ENCODE results near the gene KATNAL2.
A peak's percentile ranks its signal among the peaks of the same experiment; 100 is the strongest.
"Not testable (repeated sequence)": the region's sequence is repeated elsewhere in the genome, so short reads cannot be mapped to it uniquely, and the experiment has no call there.

KATNAL2 gene

GRCh38 chr18:46939337-46939963, 22.0 kb downstream of the KATNAL2 start:
- DNase-seq: no peak

- DNase-seq: no peak
These were observed 22.7 kb downstream of the KATNAL2 start for GRCh38 chr18:46939998-46940571.

GRCh38 chr18:46942646-46943045, 25.2 kb downstream of the KATNAL2 start:
- no peak for DNase-seq

GRCh38 chr18:46946656-46947282, 29.4 kb downstream of the KATNAL2 start:
- peak; percentile 89 for DNase-seq

- peak; percentile 58 for DNase-seq
These were observed 32.8 kb downstream of the KATNAL2 start for GRCh38 chr18:46950064-46950656.

- no peak for DNase-seq
These were observed 35.8 kb downstream of the KATNAL2 start for GRCh38 chr18:46953195-46953594.

GRCh38 chr18:46958209-46958608, 40.8 kb downstream of the KATNAL2 start:
- no peak for DNase-seq

GRCh38 chr18:46963656-46964578, 46.5 kb downstream of the KATNAL2 start:
- not testable (repeated sequence) for DNase-seq

- not testable (repeated sequence) for DNase-seq
These were observed 47.3 kb downstream of the KATNAL2 start for GRCh38 chr18:46964579-46965293.

GRCh38 chr18:46966266-46966665, 48.9 kb downstream of the KATNAL2 start:
- not testable (repeated sequence) for DNase-seq

- DNase-seq: not testable (repeated sequence)
These were observed 52.1 kb downstream of the KATNAL2 start for GRCh38 chr18:46969551-46969950.

GRCh38 chr18:47019870-47020269, 102.5 kb downstream of the KATNAL2 start:
- not testable (repeated sequence) for DNase-seq

- not testable (repeated sequence) for DNase-seq
These were observed 103.4 kb downstream of the KATNAL2 start for GRCh38 chr18:47020757-47021156.

GRCh38 chr18:47022821-47023220, 105.4 kb downstream of the KATNAL2 start:
- not testable (repeated sequence) for DNase-seq

GRCh38 chr18:47023769-47024465, 106.5 kb downstream of the KATNAL2 start:
- DNase-seq: not testable (repeated sequence)

- not testable (repeated sequence) for DNase-seq
These were observed 108.3 kb downstream of the KATNAL2 start for GRCh38 chr18:47025557-47026174.

- not testable (repeated sequence) for DNase-seq
These were observed 111.3 kb downstream of the KATNAL2 start for GRCh38 chr18:47028738-47029137.

GRCh38 chr18:47029684-47030353, 112.4 kb downstream of the KATNAL2 start:
- DNase-seq: not testable (repeated sequence)

GRCh38 chr18:47030887-47031286, 113.5 kb downstream of the KATNAL2 start:
- DNase-seq: not testable (repeated sequence)

GRCh38 chr18:47032945-47033344, 115.5 kb downstream of the KATNAL2 start:
- DNase-seq: no peak

All from hematopoietic multipotent progenitor cell treated with erythropoietin and hydrocortisone succinate and interleukin-3 and kit ligand, for 4 days (in vitro differentiated cells).